Measurements from ENCODE around the gene SMG6.

Gene SMG6

DNA sequence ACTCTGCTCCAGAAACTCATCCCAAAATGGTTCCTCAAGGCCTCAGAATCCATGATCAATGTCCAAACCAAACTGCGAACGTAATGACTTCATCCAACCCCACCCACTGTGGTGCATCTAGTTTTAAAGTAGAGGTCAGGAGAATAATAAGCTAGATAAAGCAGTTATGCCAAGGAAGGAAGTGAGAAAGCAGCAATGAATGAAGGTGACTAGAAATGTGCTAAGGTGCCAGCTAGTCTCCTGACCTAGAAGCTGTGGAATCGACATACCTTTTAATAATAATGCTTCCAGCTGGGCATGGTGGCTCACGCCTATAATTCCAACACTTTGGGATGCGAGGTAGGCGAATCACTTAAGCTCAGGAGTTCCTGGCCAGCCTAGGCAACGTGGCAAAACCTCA lies 99.2 kb downstream of the SMG6 start:
- Histone ChIP-seq H3K27ac (replicated peaks; ENCODE audit: low read length) (no peak overlapping the region), H3K14ac (ENCODE audit: low read length) (no peak overlapping the region), H3K4me3 (ENCODE audit: low read length in 2 of 2) (no peak overlapping the region), H2BK15ac (ENCODE audit: low read length) (no peak overlapping the region), H3K4me1 (ENCODE audit: control insufficient read depth in 2 of 2, insufficient read depth in 1 of 2, low read depth in 1 of 2, low read length in 2 of 2) (peaks cover 0 to 2% of the 10 kb centered on the region in 2 donors), H3K79me1 (ENCODE audit: low read depth, low read length) (no peaks in the 10 kb centered on the region), H3K27me3 (ENCODE audit: control insufficient read depth in 3 of 3, insufficient read depth in 3 of 3, low read depth in 1 of 3, low read length in 3 of 3) (no peaks in the 10 kb centered on the region), H4K8ac (ENCODE audit: low read depth, low read length) (no peak overlapping the region), H3K4ac (ENCODE audit: low read length) (no peak overlapping the region), H3K23ac (ENCODE audit: low read depth, low read length, poor library complexity) (no peak overlapping the region), H2AFZ (ENCODE audit: low read length) (no peak overlapping the region), H3K9me3 (replicated peaks in 1 of 2; ENCODE audit: control insufficient read depth in 2 of 2, insufficient read depth in 1 of 2, low read depth in 1 of 2, low read length in 2 of 2) (no peaks in the 10 kb centered on the region), H3K36me3 (replicated peaks in 1 of 2; ENCODE audit: control insufficient read depth in 2 of 2, insufficient read depth in 2 of 2, low read length in 2 of 2) (peaks cover 0 to 38% of the 10 kb centered on the region in 2 donors), H2BK120ac (ENCODE audit: low read depth, low read length) (no peak overlapping the region), H2AK5ac (ENCODE audit: low read depth, low read length) (no peak overlapping the region), H2BK12ac (ENCODE audit: low read length) (no peak overlapping the region), H2BK5ac (ENCODE audit: low read length) (no peak overlapping the region), H3K18ac (ENCODE audit: low read length) (no peak overlapping the region), H3K9ac (ENCODE audit: low read depth, low read length, poor library complexity) (no peak overlapping the region), H3K4me2 (ENCODE audit: insufficient read depth, low read length, poor library complexity, severe bottlenecking) (no peak overlapping the region), H4K91ac (ENCODE audit: low read depth, low read length, poor library complexity) (no peak overlapping the region)
- no peak for DNase-seq (ENCODE audit: low spot score)
- WGBS, 2 donors (ENCODE audit: extremely low coverage in 2 of 2, insufficient read length in 2 of 2, insufficient replicate concordance in 1 of 2) = no CpG with 5 or more reads among the region's 7 CpGs

DNA sequence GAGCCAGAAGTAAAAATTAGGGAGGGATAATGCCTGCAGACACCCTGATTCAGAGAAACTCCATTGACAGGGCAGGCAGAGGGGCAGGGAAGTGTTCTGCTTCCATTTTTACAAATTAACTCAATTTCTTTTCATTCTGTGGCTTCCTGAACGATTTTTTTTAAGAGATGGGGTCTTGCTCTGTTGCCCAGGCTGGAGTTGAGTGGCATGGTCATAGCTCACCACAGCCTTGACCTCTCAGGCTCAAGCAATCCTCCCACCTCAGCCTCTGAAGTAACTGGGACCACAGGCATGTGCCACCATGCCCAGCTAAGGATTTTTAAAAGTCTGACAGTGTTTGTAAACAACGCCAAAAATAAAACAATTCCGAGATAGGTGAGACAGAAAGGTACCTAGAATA lies 99.8 kb downstream of the SMG6 start:
- Histone ChIP-seq H2BK15ac (ENCODE audit: low read length) (no peak overlapping the region), H3K36me3 (replicated peaks in 1 of 2; ENCODE audit: control insufficient read depth in 2 of 2, insufficient read depth in 2 of 2, low read length in 2 of 2) (peaks cover 0 to 34% of the 10 kb centered on the region in 2 donors), H2BK120ac (ENCODE audit: low read depth, low read length) (no peak overlapping the region), H3K4me3 (ENCODE audit: low read length in 2 of 2) (no peak overlapping the region), H2BK5ac (ENCODE audit: low read length) (no peak overlapping the region), H3K14ac (ENCODE audit: low read length) (no peak overlapping the region), H2AK5ac (ENCODE audit: low read depth, low read length) (no peak overlapping the region), H3K9me3 (replicated peaks in 1 of 2; ENCODE audit: control insufficient read depth in 2 of 2, insufficient read depth in 1 of 2, low read depth in 1 of 2, low read length in 2 of 2) (no peaks in the 10 kb centered on the region), H4K91ac (ENCODE audit: low read depth, low read length, poor library complexity) (no peak overlapping the region), H2BK12ac (ENCODE audit: low read length) (no peak overlapping the region), H3K4ac (ENCODE audit: low read length) (no peak overlapping the region), H3K18ac (ENCODE audit: low read length) (no peak overlapping the region), H3K27ac (replicated peaks; ENCODE audit: low read length) (no peak overlapping the region), H4K8ac (ENCODE audit: low read depth, low read length) (no peak overlapping the region), H3K79me1 (ENCODE audit: low read depth, low read length) (no peaks in the 10 kb centered on the region), H3K4me2 (ENCODE audit: insufficient read depth, low read length, poor library complexity, severe bottlenecking) (no peak overlapping the region), H3K27me3 (ENCODE audit: control insufficient read depth in 3 of 3, insufficient read depth in 3 of 3, low read depth in 1 of 3, low read length in 3 of 3) (no peaks in the 10 kb centered on the region), H3K23ac (ENCODE audit: low read depth, low read length, poor library complexity) (no peak overlapping the region), H3K4me1 (ENCODE audit: control insufficient read depth in 2 of 2, insufficient read depth in 1 of 2, low read depth in 1 of 2, low read length in 2 of 2) (peaks cover 0 to 2% of the 10 kb centered on the region in 2 donors), H3K9ac (ENCODE audit: low read depth, low read length, poor library complexity) (no peak overlapping the region), H2AFZ (ENCODE audit: low read length) (no peak overlapping the region)
- WGBS, 2 donors (ENCODE audit: extremely low coverage in 2 of 2, insufficient read length in 2 of 2, insufficient replicate concordance in 1 of 2) = no CpG with 5 or more reads among the region's 3 CpGs
- DNase-seq (ENCODE audit: low spot score) = no peak

DNA sequence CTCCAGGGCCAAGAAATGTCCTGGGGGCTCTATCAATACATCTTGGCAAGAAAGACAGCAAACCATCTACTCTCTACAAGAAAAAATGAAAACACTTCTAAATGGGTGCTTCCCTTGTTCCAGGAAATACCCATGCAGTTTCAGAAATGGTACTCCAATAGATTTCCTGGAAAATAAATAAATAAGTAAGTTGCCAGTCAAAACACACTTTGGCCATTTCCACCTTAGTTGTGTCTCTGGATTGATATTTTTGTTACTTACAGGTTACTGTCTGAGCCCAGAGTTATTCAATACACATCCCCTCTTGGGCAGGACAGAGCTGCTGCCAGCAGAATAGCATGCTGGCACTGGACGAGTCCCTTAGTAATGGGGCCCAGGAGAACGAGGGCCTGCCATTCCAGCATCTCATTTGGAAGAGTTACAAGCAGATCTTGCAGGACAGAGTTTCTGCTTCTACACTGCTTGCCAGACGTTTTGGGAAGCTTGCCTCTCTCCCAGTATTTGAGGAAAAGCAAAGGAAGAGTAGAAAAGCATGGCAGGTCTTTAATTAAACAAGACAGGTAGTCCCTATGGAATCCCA lies 100.5 kb downstream of the SMG6 start:
- WGBS, 2 donors (ENCODE audit: extremely low coverage in 2 of 2, insufficient read length in 2 of 2, insufficient replicate concordance in 1 of 2) = no CpG with 5 or more reads among the region's 3 CpGs
- Histone ChIP-seq H3K4me2 (ENCODE audit: insufficient read depth, low read length, poor library complexity, severe bottlenecking) (no peak overlapping the region), H3K36me3 (replicated peaks in 1 of 2; ENCODE audit: control insufficient read depth in 2 of 2, insufficient read depth in 2 of 2, low read length in 2 of 2) (peaks cover 0 to 26% of the 10 kb centered on the region in 2 donors)

DNA sequence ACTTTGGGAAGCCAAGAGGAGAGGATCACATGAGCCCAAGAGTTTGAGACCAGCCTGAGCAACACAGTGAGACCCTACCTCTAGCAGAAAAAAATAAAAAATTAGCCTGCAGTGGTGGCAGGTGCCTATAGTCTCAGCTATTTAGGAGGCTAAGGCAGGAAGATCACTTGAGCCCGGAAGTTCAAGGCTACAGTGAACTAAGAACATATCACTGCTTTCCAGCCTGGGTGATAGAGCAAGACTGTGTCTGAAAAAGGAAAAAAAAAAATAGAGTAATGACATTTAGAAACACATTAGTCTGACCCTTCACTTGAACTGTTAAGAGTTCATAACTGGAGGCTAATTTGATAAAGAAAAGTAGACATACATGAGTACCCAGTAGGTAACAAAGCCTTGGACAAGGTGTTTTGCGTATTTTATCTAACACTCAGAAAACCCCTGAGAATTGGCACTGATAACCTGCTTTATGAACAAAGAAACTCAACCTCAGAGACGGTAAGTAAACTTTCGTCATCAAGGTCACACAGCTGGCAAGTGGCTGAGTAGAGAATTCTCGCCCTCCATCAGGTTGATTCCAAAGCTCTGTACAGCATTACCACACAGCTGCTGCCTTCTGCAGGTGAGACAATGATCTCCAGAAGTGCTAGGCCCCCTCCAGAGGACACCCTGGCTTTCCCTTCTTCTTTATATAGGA lies 101.1 kb downstream of the SMG6 start:
- H3K27ac ChIP-seq (replicated peaks; ENCODE audit: low read length) = no peak overlapping the region
- no peak overlapping the region for H2AK5ac ChIP-seq (ENCODE audit: low read depth, low read length)
- H2BK12ac ChIP-seq (ENCODE audit: low read length) = no peak overlapping the region
- no peak overlapping the region for H3K23ac ChIP-seq (ENCODE audit: low read depth, low read length, poor library complexity)
- H3K4ac ChIP-seq (ENCODE audit: low read length) = no peak overlapping the region
- no peak overlapping the region for H3K4me3 ChIP-seq (ENCODE audit: low read length in 2 of 2)
- H3K14ac ChIP-seq (ENCODE audit: low read length) = no peak overlapping the region
- no peak overlapping the region for H4K8ac ChIP-seq (ENCODE audit: low read depth, low read length)
- no peaks in the 10 kb centered on the region for H3K27me3 ChIP-seq (ENCODE audit: control insufficient read depth in 3 of 3, insufficient read depth in 3 of 3, low read depth in 1 of 3, low read length in 3 of 3)
- no peak overlapping the region for H3K18ac ChIP-seq (ENCODE audit: low read length)
- H2BK120ac ChIP-seq (ENCODE audit: low read depth, low read length) = no peak overlapping the region
- H3K9me3 ChIP-seq (replicated peaks in 1 of 2; ENCODE audit: control insufficient read depth in 2 of 2, insufficient read depth in 1 of 2, low read depth in 1 of 2, low read length in 2 of 2) = no peaks in the 10 kb centered on the region
- no peak overlapping the region for H2AFZ ChIP-seq (ENCODE audit: low read length)
- no peak overlapping the region for H3K9ac ChIP-seq (ENCODE audit: low read depth, low read length, poor library complexity)
- no peaks in the 10 kb centered on the region for H3K79me1 ChIP-seq (ENCODE audit: low read depth, low read length)
- no peaks in the 10 kb centered on the region for H3K4me1 ChIP-seq (ENCODE audit: control insufficient read depth in 2 of 2, insufficient read depth in 1 of 2, low read depth in 1 of 2, low read length in 2 of 2)
- H4K91ac ChIP-seq (ENCODE audit: low read depth, low read length, poor library complexity) = no peak overlapping the region
- WGBS, 2 donors (ENCODE audit: extremely low coverage in 2 of 2, insufficient read length in 2 of 2, insufficient replicate concordance in 1 of 2) = no CpG with 5 or more reads among the region's 5 CpGs
- H3K36me3 ChIP-seq (replicated peaks in 1 of 2; ENCODE audit: control insufficient read depth in 2 of 2, insufficient read depth in 2 of 2, low read length in 2 of 2) = peaks cover 0 to 25% of the 10 kb centered on the region in 2 donors
- H2BK15ac ChIP-seq (ENCODE audit: low read length) = no peak overlapping the region
- DNase-seq (ENCODE audit: low spot score) = no peak
- H3K4me2 ChIP-seq (ENCODE audit: insufficient read depth, low read length, poor library complexity, severe bottlenecking) = no peak overlapping the region
- H2BK5ac ChIP-seq (ENCODE audit: low read length) = no peak overlapping the region

More for the DNA sequence above, 100.5 kb downstream of the SMG6 start:
- Histone ChIP-seq H2BK12ac (ENCODE audit: low read length) (no peak overlapping the region), H3K4ac (ENCODE audit: low read length) (no peak overlapping the region), H3K23ac (ENCODE audit: low read depth, low read length, poor library complexity) (no peak overlapping the region), H3K4me3 (ENCODE audit: low read length in 2 of 2) (no peak overlapping the region), H3K79me1 (ENCODE audit: low read depth, low read length) (no peaks in the 10 kb centered on the region), H4K91ac (ENCODE audit: low read depth, low read length, poor library complexity) (no peak overlapping the region), H3K4me1 (ENCODE audit: control insufficient read depth in 2 of 2, insufficient read depth in 1 of 2, low read depth in 1 of 2, low read length in 2 of 2) (no peaks in the 10 kb centered on the region), H2BK120ac (ENCODE audit: low read depth, low read length) (no peak overlapping the region), H3K18ac (ENCODE audit: low read length) (no peak overlapping the region), H3K27ac (replicated peaks; ENCODE audit: low read length) (no peak overlapping the region), H3K9me3 (replicated peaks in 1 of 2; ENCODE audit: control insufficient read depth in 2 of 2, insufficient read depth in 1 of 2, low read depth in 1 of 2, low read length in 2 of 2) (no peaks in the 10 kb centered on the region), H2BK15ac (ENCODE audit: low read length) (no peak overlapping the region), H3K9ac (ENCODE audit: low read depth, low read length, poor library complexity) (no peak overlapping the region), H3K27me3 (ENCODE audit: control insufficient read depth in 3 of 3, insufficient read depth in 3 of 3, low read depth in 1 of 3, low read length in 3 of 3) (no peaks in the 10 kb centered on the region), H2BK5ac (ENCODE audit: low read length) (no peak overlapping the region), H2AFZ (ENCODE audit: low read length) (no peak overlapping the region), H2AK5ac (ENCODE audit: low read depth, low read length) (no peak overlapping the region), H3K14ac (ENCODE audit: low read length) (no peak overlapping the region), H4K8ac (ENCODE audit: low read depth, low read length) (no peak overlapping the region)
- DNase-seq (ENCODE audit: low spot score) = no peak
